Epidermal melanocyte (primary cell): Measurements from ENCODE around the gene IL23R.

Source experiments
- DNase-seq: peaks from one replicate; pipeline ENCODE4 v3.0.0; 2011; ENCODE audit warnings: low spot score; ENCODE audit not compliant: insufficient read length

IL23R gene

GRCh38 chr1:67149179-67149770 lies 17.0 kb upstream of the IL23R start:
- DNase-seq = peak; percentile 53

DNA sequence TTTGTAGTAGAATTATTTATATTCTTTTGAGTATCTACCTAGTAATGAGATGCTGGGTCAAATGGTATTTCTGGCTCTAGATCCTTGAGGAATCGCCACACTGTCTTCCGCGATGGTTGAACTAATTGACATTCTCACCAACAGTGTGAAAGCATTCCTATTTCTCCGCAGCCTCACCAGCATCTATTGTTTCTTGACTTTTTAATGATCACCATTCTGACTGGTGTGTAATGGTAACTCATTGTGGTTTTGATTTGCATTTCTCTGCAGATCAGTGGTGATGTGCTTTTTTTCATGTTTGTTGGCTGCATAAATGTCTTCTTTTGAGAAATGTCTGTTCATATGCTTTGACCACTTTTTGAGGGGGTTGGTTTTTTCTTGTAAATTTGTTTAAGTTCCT lies 15.3 kb upstream of the IL23R start:
- DNase-seq = no peak

- no peak for DNase-seq
Observed at GRCh38 chr1:67158401-67158800, 7.9 kb upstream of the IL23R start.

DNA sequence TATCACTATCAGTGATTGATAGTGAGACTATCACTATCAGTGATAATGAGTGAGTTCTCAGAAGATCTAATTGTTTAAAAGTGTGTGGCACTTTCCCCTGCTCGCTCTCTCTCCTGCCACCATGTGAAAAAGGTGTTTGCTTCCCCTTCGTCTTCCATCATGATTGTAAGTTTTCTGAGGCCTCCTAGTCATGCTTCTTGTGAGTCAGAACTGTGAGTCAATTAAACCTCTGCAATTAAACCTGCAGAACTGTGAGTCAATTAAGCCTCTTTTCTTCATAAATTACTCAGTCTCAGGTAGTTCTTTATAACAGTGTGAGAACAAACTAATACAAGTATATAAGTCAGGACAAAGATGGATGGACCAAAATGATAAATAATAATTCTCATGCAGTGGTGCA lies 7.0 kb upstream of the IL23R start:
- DNase-seq = no peak

DNA sequence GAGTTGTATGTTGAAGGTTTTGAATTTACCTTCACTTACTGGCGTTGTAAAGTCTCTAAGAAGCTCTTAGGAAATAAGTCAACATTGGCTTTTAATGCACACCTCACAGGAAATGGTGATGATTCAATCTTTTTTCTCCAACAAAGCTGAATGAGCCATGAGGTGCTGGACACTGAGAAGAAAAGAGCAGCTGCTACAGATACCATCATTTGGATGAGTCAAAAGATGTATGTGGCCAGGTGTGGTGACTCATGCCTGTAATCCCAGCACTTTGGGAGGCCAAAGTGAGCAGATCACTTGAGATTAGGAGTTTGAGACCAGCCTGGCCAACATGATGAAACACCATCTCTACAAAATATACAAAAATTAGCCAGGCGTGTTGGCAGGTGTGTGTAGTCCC lies 3.3 kb upstream of the IL23R start:
- DNase-seq = no peak

DNA sequence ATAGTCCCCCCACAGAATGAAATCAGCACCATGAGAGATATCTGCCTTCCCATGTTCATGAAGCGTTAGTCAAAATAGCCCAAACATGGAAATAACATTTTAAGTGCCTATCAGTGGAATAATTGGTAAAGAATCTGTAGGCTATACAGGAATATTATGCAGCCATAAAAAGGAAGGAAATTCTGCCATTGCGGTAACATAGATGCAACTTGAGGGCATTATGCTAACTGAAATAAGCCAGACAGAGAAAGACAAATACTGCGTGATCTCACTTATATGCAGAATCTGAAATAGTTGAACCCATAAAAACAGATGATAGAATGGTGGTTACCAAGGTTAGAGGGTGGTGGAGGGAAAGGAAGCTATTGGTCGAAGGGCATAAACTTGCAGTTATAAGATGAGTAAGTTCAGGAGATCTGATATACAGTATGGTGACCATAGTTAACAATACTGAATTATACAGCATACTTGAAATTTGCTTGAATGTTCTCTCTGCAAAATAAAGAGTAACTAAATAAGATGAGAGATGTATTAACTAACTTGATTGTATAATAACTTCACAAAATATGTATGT lies 699 bp upstream of the IL23R start:
- no peak for DNase-seq

GRCh38 chr1:67169496-67169895 lies 3.2 kb downstream of the IL23R start:
- no peak for DNase-seq

- DNase-seq = no peak
Observed at GRCh38 chr1:67169932-67170331, 3.7 kb downstream of the IL23R start.

- no peak for DNase-seq
Observed at GRCh38 chr1:67170751-67171573, 4.7 kb downstream of the IL23R start.

- DNase-seq = no peak
Observed at GRCh38 chr1:67171574-67171955, 5.3 kb downstream of the IL23R start.

DNA sequence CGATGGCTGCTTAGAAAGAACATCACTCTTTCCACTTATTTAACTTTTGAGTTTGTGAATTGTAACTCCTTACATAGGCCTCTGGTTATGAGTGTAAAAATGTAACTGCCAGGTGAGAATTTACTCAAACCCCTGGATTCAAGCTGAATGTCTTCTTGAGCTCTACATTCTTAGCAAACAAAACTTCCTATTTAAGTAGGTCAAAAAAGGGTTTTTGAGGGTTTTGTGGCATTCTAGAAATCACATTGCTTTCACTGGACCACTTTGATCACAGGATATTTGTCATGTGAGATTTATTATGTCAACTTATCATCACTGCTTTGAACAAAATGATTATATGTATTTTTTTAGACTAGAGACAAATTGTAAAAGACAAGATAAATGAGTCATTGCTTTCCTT lies 5.7 kb downstream of the IL23R start:
- no peak for DNase-seq

GRCh38 chr1:67173988-67174387 lies 7.7 kb downstream of the IL23R start:
- DNase-seq = no peak

DNA sequence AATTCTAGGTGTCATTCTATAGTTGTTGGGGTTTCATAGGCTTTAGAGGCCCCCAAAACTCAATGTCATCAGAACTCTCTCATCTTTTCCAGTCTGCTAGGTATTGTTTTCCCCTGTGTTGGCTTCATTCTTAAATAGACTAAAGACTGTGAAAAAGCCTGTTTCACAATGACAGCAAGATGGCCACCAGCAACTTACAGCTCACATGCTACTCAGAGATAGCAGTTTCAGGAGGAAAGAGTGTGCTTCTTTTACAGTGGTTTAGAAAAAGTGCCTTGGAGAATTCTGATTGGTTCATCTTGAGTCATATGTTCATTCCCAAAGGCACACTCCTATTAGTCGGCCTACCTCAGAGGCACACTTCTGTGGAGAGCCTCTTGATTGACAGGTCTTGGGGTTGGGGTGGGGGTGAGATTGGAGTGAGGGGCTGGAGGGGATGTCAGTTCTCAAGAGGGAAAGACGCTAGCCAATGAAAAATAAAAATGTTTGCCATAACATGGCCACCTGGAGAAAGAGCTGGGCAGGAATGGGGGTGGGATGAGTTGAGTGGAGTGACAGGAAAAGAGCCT lies 8.5 kb downstream of the IL23R start:
- no peak for DNase-seq

GRCh38 chr1:67175530-67176087 lies 9.4 kb downstream of the IL23R start:
- no peak for DNase-seq

GRCh38 chr1:67184838-67185421 lies 18.7 kb downstream of the IL23R start:
- DNase-seq = no peak

GRCh38 chr1:67188137-67188536 lies 21.9 kb downstream of the IL23R start:
- DNase-seq = no peak

GRCh38 chr1:67189953-67190352 lies 23.7 kb downstream of the IL23R start:
- DNase-seq = no peak

- no peak for DNase-seq
Observed at GRCh38 chr1:67190410-67190809, 24.2 kb downstream of the IL23R start.

DNA sequence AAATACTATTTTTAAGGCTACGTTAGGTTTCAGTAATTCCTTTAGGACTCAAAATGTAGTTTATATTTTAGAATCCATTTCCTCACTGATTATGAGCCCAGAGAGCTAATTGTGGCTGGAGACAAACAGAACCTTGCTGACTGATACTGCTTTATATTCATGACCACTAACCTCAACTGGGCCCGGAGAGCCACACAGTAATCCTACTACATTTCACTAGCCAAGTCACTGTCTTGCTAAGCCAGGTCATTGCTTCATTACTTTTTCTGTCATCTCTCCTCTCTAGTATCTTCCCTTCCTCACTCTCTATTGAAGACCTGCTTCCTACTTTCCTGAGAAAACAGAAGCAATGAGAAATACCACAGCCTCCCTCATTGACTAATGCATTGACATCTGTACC lies 24.7 kb downstream of the IL23R start:
- no peak for DNase-seq

DNA sequence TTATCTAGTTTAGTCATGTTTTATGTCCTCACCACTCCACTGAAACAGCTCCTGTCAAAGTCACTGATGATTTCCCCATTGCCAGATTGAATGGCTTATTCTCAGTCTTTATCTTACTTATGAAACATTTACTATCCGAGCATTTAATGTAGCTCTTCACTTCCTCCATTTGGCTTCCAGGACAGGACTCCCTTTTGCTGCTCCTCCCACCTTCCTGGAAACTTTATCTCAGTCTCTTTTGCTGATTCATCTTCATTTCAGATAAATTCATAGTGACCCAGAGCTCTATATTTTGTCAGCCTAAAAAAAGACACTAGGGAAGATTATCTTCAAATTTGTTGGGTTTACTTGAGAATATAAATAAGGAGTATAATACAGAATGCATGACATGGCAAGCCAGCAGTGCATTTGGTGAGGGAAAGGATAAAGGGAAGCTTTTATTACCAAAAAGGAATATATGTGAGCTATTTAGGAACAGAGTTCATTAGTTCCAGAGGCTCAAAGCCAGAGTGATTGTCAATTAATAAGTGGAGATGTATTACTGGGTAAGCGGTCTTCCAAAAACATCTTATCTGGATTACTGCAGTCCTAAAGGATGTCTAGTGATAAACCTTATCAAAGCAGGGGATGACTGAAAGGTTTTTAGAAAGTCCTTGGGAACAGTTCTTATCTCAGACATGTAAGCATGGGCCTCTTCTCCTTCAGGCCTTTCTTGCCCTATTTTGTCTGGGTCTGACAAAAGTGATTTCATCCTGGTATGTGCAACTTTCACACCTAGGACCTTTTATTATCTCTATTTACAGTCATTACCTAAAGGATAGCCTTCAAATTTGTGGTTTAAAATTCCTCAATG lies 25.6 kb downstream of the IL23R start:
- no peak for DNase-seq

- DNase-seq = no peak
Observed at GRCh38 chr1:67192902-67193301, 26.6 kb downstream of the IL23R start.
